ENCODE data around the gene KASH5. TPM values are rescaled to one million over a fixed set of nuclear protein-coding genes. Genes with fewer than 3 reads are reported as not detected.

KASH5 gene
- total RNA-seq, 1 donor from 2014 or later: 0.23 TPM

- intact Hi-C loops (cut with micrococcal nuclease): no loop called here
Measured at GRCh38 chr19:49395581-49396407, 7.7 kb downstream of the KASH5 start.

GRCh38 chr19:49396738-49397505, 8.9 kb downstream of the KASH5 start:
- intact Hi-C loops (cut with micrococcal nuclease): no loop called here

- intact Hi-C loops (cut with micrococcal nuclease): no loop called here
Measured at GRCh38 chr19:49398001-49398615, 10.1 kb downstream of the KASH5 start.

GRCh38 chr19:49398931-49399330, 10.9 kb downstream of the KASH5 start:
- intact Hi-C loops (cut with micrococcal nuclease): no loop called here

- intact Hi-C loops (cut with micrococcal nuclease): no loop called here
Measured at GRCh38 chr19:49400029-49400428, 12.0 kb downstream of the KASH5 start.

GRCh38 chr19:49403404-49404187, 15.5 kb downstream of the KASH5 start:
- intact Hi-C loops (cut with micrococcal nuclease): no loop called here

GRCh38 chr19:49407079-49407478, 19.0 kb downstream of the KASH5 start:
- intact Hi-C loops (cut with micrococcal nuclease): no loop called here

GRCh38 chr19:49407482-49408015, 19.5 kb downstream of the KASH5 start:
- intact Hi-C loops (cut with micrococcal nuclease): no loop called here

- intact Hi-C loops (cut with micrococcal nuclease): no loop called here
Measured at GRCh38 chr19:49408816-49409440, 20.9 kb downstream of the KASH5 start.

GRCh38 chr19:49409441-49410029, 21.5 kb downstream of the KASH5 start:
- intact Hi-C loops (cut with micrococcal nuclease): no loop called here

- intact Hi-C loops (cut with micrococcal nuclease): no loop called here
Measured at GRCh38 chr19:49411681-49412326, 23.8 kb downstream of the KASH5 start.

GRCh38 chr19:49413348-49413747, 25.3 kb downstream of the KASH5 start:
- intact Hi-C loops (cut with micrococcal nuclease): no loop called here

- intact Hi-C loops (cut with micrococcal nuclease): no loop called here
Measured at GRCh38 chr19:49414256-49414655, 26.2 kb downstream of the KASH5 start.

- intact Hi-C loops (cut with micrococcal nuclease): no loop called here
Measured at GRCh38 chr19:49415102-49415809, 27.2 kb downstream of the KASH5 start.

- intact Hi-C loops (cut with micrococcal nuclease): no loop called here
Measured at GRCh38 chr19:49415810-49416200, 27.8 kb downstream of the KASH5 start.

GRCh38 chr19:49417088-49417487, 29.0 kb downstream of the KASH5 start:
- intact Hi-C loops (cut with micrococcal nuclease): no loop called here

GRCh38 chr19:49418511-49418910, 30.5 kb downstream of the KASH5 start:
- intact Hi-C loops (cut with micrococcal nuclease): no loop called here

GRCh38 chr19:49419173-49419572, 31.1 kb downstream of the KASH5 start:
- intact Hi-C loops (cut with micrococcal nuclease): no loop called here

- intact Hi-C loops (cut with micrococcal nuclease): no loop called here
Measured at GRCh38 chr19:49420227-49420626, 32.2 kb downstream of the KASH5 start.

Data from T-helper 2 cell treated with Interferon-gamma antibody and Interleukin-4, amounts not matched to agents 100 ng/mL and 5 ng/mL, for 36 hours (primary cell).